GM12878 (cell line): ENCODE data around the gene TPSB2.

Source experiments
- BACH1 ChIP-seq: fragments of 450-650 bp; IDR thresholded peaks from 2 replicates; pipeline ENCODE4 v1.6.1; 2017; ENCODE audit warnings: mild to moderate bottlenecking, borderline replicate concordance
- EGR1 ChIP-seq, 2 experiments: IDR thresholded peaks; 1 replicate in 1 of 2; 2 replicates in 1 of 2; pipeline ENCODE4 v1.6.1; 2011 to 2012; ENCODE audit warnings: low read depth in 2 of 2, low read length in 2 of 2, borderline replicate concordance in 1 of 2, mild to moderate bottlenecking in 1 of 2, moderate library complexity in 1 of 2
- EZH2 ChIP-seq: IDR thresholded peaks from 2 replicates; pipeline ENCODE4 v1.6.1; 2012; ENCODE audit warnings: low read depth, mild to moderate bottlenecking, control low read depth, inconsistent platforms, low read length, borderline replicate concordance; ENCODE audit not compliant: control insufficient read depth
- HDGF ChIP-seq: fragments of 450-650 bp; IDR thresholded peaks from 2 replicates; pipeline ENCODE4 v1.6.1; 2016; ENCODE audit warnings: antibody characterized with exemption
- TF ChIP-seq, protein P1 (sequence below), 3 experiments: IDR thresholded peaks in 2 of 3; conservative IDR thresholded peaks in 1 of 3; 2 replicates each; pipeline ENCODE4 v1.5.1; 2011; ENCODE audit warnings: low read depth in 3 of 3, low read length in 3 of 3, mild to moderate bottlenecking in 3 of 3, control low read depth in 2 of 3, moderate library complexity in 2 of 3, inconsistent platforms in 1 of 3, mixed read lengths in 1 of 3; ENCODE audit not compliant: control insufficient read depth in 2 of 3, insufficient read depth in 1 of 3; ENCODE audit errors: extremely low read depth in 1 of 3

- TF ChIP-seq HDGF, result no peak
- TF ChIP-seq BACH1, result no peak
- TF ChIP-seq EGR1 (IDR thresholded peaks at IDR 0.05; ENCODE audit: borderline replicate concordance in 1 of 2, low read depth in 2 of 2, low read length in 2 of 2), result no peak
- TF ChIP-seq EZH2, result no peak
- TF ChIP-seq, protein P1, sequence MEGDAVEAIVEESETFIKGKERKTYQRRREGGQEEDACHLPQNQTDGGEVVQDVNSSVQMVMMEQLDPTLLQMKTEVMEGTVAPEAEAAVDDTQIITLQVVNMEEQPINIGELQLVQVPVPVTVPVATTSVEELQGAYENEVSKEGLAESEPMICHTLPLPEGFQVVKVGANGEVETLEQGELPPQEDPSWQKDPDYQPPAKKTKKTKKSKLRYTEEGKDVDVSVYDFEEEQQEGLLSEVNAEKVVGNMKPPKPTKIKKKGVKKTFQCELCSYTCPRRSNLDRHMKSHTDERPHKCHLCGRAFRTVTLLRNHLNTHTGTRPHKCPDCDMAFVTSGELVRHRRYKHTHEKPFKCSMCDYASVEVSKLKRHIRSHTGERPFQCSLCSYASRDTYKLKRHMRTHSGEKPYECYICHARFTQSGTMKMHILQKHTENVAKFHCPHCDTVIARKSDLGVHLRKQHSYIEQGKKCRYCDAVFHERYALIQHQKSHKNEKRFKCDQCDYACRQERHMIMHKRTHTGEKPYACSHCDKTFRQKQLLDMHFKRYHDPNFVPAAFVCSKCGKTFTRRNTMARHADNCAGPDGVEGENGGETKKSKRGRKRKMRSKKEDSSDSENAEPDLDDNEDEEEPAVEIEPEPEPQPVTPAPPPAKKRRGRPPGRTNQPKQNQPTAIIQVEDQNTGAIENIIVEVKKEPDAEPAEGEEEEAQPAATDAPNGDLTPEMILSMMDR (IDR thresholded peaks at IDR 0.05 in 2 of 3, conservative IDR thresholded peaks at IDR 0.05 in 1 of 3; ENCODE audit: control insufficient read depth in 2 of 3, extremely low read depth in 1 of 3, insufficient read depth in 1 of 3, low read depth in 3 of 3, low read length in 3 of 3), result no peak
Observed at GRCh38 chr16:1264345-1265089, 34.5 kb upstream of the TPSB2 start.
